H1 (cell line): Measurements from ENCODE around the gene TTBK2. TPM values are rescaled to one million over a fixed set of nuclear protein-coding genes. Genes with fewer than 3 reads are reported as not detected.

Experiments
- CTCF ChIA-PET: fragments of 300-600 bp; sonication (Branson Sonifier 250); formaldehyde crosslinking; loops from one replicate; lab custom pipeline; 2021; ENCODE audit not compliant: partially characterized antibody; lab: Charles Lee
- POLR2A ChIA-PET: fragments of 300-600 bp; sonication (Branson Sonifier 250); formaldehyde crosslinking; loops from one replicate; lab custom pipeline; 2021; ENCODE audit warnings: inconsistent platforms; ENCODE audit not compliant: partially characterized antibody; lab: Charles Lee
- DNase-seq, 2 experiments: peaks; one replicate each; pipeline versions ENCODE4 v3.0.0 to v3.0.0-alpha.2; 2010 to 2022; ENCODE audit warnings: low spot score in 2 of 2, low read depth in 1 of 2, mixed read lengths in 1 of 2
- FAIRE-seq: peaks from 2 replicates; lab custom pipeline; 2011; peaks lifted over from hg19 to GRCh38; lab: Jason Lieb, UNC
- H2AFZ ChIP-seq: 2 replicates; pipeline ENCODE4 v1.8.1; 2012; ENCODE audit warnings: low read length, inconsistent platforms
- H2AK5ac ChIP-seq: 2 replicates; pipeline ENCODE4 v1.6.1; 2013; ENCODE audit warnings: low read depth, low read length
- H2BK120ac ChIP-seq: replicated peaks from 2 replicates; pipeline ENCODE3; 2013; ENCODE audit warnings: low read depth, low read length, inconsistent platforms
- H2BK12ac ChIP-seq: 2 replicates; pipeline ENCODE4 v1.6.1; 2013; ENCODE audit warnings: low read depth, low read length
- H2BK15ac ChIP-seq: 2 replicates; pipeline ENCODE4 v1.6.1; 2013; ENCODE audit warnings: low read length
- H2BK20ac ChIP-seq: 2 replicates; pipeline ENCODE4 v1.6.1; 2013; ENCODE audit warnings: low read length
- H2BK5ac ChIP-seq: 2 replicates; pipeline ENCODE4 v1.6.1; 2013; ENCODE audit warnings: low read depth, low read length
- H3K14ac ChIP-seq: 2 replicates; pipeline ENCODE4 v1.6.1; 2013; ENCODE audit warnings: inconsistent platforms; ENCODE audit not compliant: insufficient read length
- H3K18ac ChIP-seq: 2 replicates; pipeline ENCODE4 v1.6.1; 2013; ENCODE audit warnings: low read length; ENCODE audit errors: extremely low read depth
- H3K23ac ChIP-seq: 2 replicates; pipeline ENCODE4 v1.6.1; 2013; ENCODE audit warnings: inconsistent platforms; ENCODE audit not compliant: insufficient read length
- H3K23me2 ChIP-seq: 2 replicates; pipeline ENCODE4 v1.6.1; 2013; ENCODE audit warnings: low read depth, low read length
- H3K27ac ChIP-seq: 2 replicates; pipeline ENCODE4 v1.6.1; 2011; ENCODE audit warnings: low read depth, low read length, inconsistent platforms
- H3K27me3 ChIP-seq, 4 experiments: replicated peaks in 1 of 4; 1 replicate in 1 of 4; 2 replicates in 3 of 4; pipeline versions ENCODE4 v1.6.1 to v1.8.1; 2011 to 2013; ENCODE audit warnings: low read length in 3 of 4, mild to moderate bottlenecking in 3 of 4, inconsistent platforms in 2 of 4, mixed read lengths in 2 of 4, moderate library complexity in 1 of 4; ENCODE audit not compliant: control insufficient read depth in 3 of 4, insufficient read depth in 3 of 4; ENCODE audit errors: extremely low read depth in 1 of 4
- H3K36me3 ChIP-seq, 4 experiments: 2 replicates each; pipeline versions ENCODE4 v1.6.1 to v1.8.1; 2011 to 2013; ENCODE audit warnings: mild to moderate bottlenecking in 4 of 4, low read length in 3 of 4, moderate library complexity in 2 of 4, control low read depth in 1 of 4, inconsistent platforms in 1 of 4; ENCODE audit not compliant: insufficient read depth in 4 of 4, control insufficient read depth in 2 of 4
- H3K4ac ChIP-seq: replicated peaks from 2 replicates; pipeline ENCODE3; 2013; ENCODE audit warnings: low read length, low read depth, mixed read lengths, inconsistent platforms; ENCODE audit not compliant: insufficient read length
- H3K4me1 ChIP-seq, 4 experiments: replicated peaks in 1 of 4; 1 replicate in 1 of 4; 2 replicates in 3 of 4; pipeline versions ENCODE4 v1.6.1 to v1.8.1; 2011 to 2013; ENCODE audit warnings: low read length in 3 of 4, inconsistent platforms in 2 of 4, mixed read lengths in 1 of 4; ENCODE audit not compliant: insufficient read depth in 4 of 4, control insufficient read depth in 3 of 4
- H3K4me2 ChIP-seq, 2 experiments: 2 replicates each; pipeline versions ENCODE4 v1.6.1 to v1.8.1; 2011 to 2013; ENCODE audit warnings: low read depth in 2 of 2, low read length in 2 of 2, control low read depth in 1 of 2, inconsistent platforms in 1 of 2, mild to moderate bottlenecking in 1 of 2; ENCODE audit not compliant: insufficient read depth in 1 of 2
- H3K4me3 ChIP-seq, 4 experiments: fragments of 200-600, 300-600 bp in 1 of 4; sonication (generic), shearing (Covaris generic), sonication (Bioruptor Twin) in 1 of 4; 2 replicates each; pipeline versions ENCODE4 v1.5.1 to v1.8.1; 2011 to 2016; ENCODE audit warnings: low read length in 4 of 4, low read depth in 3 of 4, control low read depth in 2 of 4, inconsistent platforms in 2 of 4, mild to moderate bottlenecking in 2 of 4, mixed read lengths in 1 of 4, moderate library complexity in 1 of 4; ENCODE audit not compliant: insufficient read depth in 2 of 4; ENCODE audit errors: extremely low read depth in 1 of 4
- H3K56ac ChIP-seq: replicated peaks from 2 replicates; pipeline ENCODE3; 2013; ENCODE audit warnings: low read depth, mild to moderate bottlenecking, mixed read lengths, low read length, inconsistent platforms; ENCODE audit not compliant: insufficient read length
- H3K79me1 ChIP-seq: 2 replicates; pipeline ENCODE4 v1.6.1; 2013; ENCODE audit warnings: low read depth, low read length, control low read depth
- H3K79me2 ChIP-seq, 2 experiments: 2 replicates each; pipeline versions ENCODE4 v1.6.1 to v1.8.1; 2012 to 2013; ENCODE audit warnings: low read length in 2 of 2, mild to moderate bottlenecking in 2 of 2, inconsistent platforms in 1 of 2; ENCODE audit not compliant: insufficient read depth in 2 of 2, control insufficient read depth in 1 of 2
- H3K9ac ChIP-seq, 4 experiments: replicated peaks in 1 of 4; 1 replicate in 1 of 4; 2 replicates in 3 of 4; pipeline versions ENCODE4 v1.6.1 to v1.8.1; 2011 to 2013; ENCODE audit warnings: low read depth in 3 of 4, low read length in 3 of 4, control low read depth in 2 of 4, mild to moderate bottlenecking in 2 of 4, moderate library complexity in 2 of 4, inconsistent platforms in 1 of 4; ENCODE audit errors: extremely low read depth in 1 of 4
- H3K9me3 ChIP-seq, 2 experiments: 2 replicates each; pipeline versions ENCODE4 v1.6.1 to v1.8.1; 2012 to 2013; ENCODE audit warnings: mild to moderate bottlenecking in 2 of 2, moderate library complexity in 2 of 2, control low read depth in 1 of 2, inconsistent platforms in 1 of 2, low read depth in 1 of 2, low read length in 1 of 2, mixed read lengths in 1 of 2; ENCODE audit not compliant: insufficient read depth in 2 of 2
- H4K20me1 ChIP-seq, 2 experiments: replicated peaks in 1 of 2; 2 replicates each; pipeline versions ENCODE3 to v1.8.1; 2011 to 2013; ENCODE audit warnings: inconsistent platforms in 2 of 2, low read length in 2 of 2, mild to moderate bottlenecking in 1 of 2; ENCODE audit not compliant: insufficient read depth in 2 of 2, control insufficient read depth in 1 of 2
- H4K5ac ChIP-seq: 2 replicates; pipeline ENCODE4 v1.6.1; 2013; ENCODE audit warnings: low read length, low read depth, mixed read lengths, inconsistent platforms; ENCODE audit not compliant: insufficient read length
- H4K8ac ChIP-seq: 2 replicates; pipeline ENCODE4 v1.8.0; 2013; ENCODE audit warnings: mild to moderate bottlenecking, moderate library complexity, low read length, inconsistent platforms; ENCODE audit not compliant: insufficient read depth; ENCODE audit errors: extremely low read depth
- H4K91ac ChIP-seq: replicated peaks from 2 replicates; pipeline ENCODE3; 2013; ENCODE audit warnings: low read length, mixed read lengths, inconsistent platforms; ENCODE audit not compliant: insufficient read length
- CBX5 ChIP-seq: fragments of 300-800, 300-1000 bp; sonication (generic); IDR thresholded peaks from 2 replicates; pipeline ENCODE4 v1.7.1; 2016; ENCODE audit warnings: antibody characterized with exemption, low read length, low read depth
- CTCF ChIP-seq, 3 experiments: IDR thresholded peaks; 1 replicate in 2 of 3; 2 replicates in 1 of 3; pipeline versions ENCODE4 v1.5.1 to v1.6.1; 2011; ENCODE audit warnings: low read length in 3 of 3, mild to moderate bottlenecking in 3 of 3, inconsistent platforms in 2 of 3, low read depth in 1 of 3, moderate library complexity in 1 of 3; ENCODE audit not compliant: insufficient read depth in 1 of 3; ENCODE audit errors: control extremely low read depth in 1 of 3
- KDM5A ChIP-seq: fragments of 200-600 bp; IDR thresholded peaks from 2 replicates; pipeline ENCODE4 v1.7.1; 2012; ENCODE audit warnings: mild to moderate bottlenecking, low read length, inconsistent platforms, mixed read lengths
- MAX ChIP-seq: IDR thresholded peaks from 2 replicates; pipeline ENCODE4 v1.6.1; 2012; ENCODE audit warnings: inconsistent platforms
- RBBP5 ChIP-seq: IDR thresholded peaks from 2 replicates; pipeline ENCODE4 v1.7.1; 2012; ENCODE audit warnings: low read depth, mild to moderate bottlenecking, inconsistent platforms, low read length, moderate library complexity, borderline replicate concordance
- RXRA ChIP-seq: IDR thresholded peaks from 2 replicates; pipeline ENCODE4 v1.6.1; 2011; ENCODE audit warnings: low read depth, mild to moderate bottlenecking, low read length, moderate library complexity; ENCODE audit not compliant: insufficient read depth
- SP4 ChIP-seq: IDR thresholded peaks from 2 replicates; pipeline ENCODE4 v1.6.1; 2012; ENCODE audit warnings: low read length, inconsistent platforms
- WGBS, 2 experiments: shearing (Covaris generic) in 1 of 2; methylation state at CpG; one replicate each; pipeline versions ENCODE4 v1.1.6 to v1.1.7; 2013 to 2015; ENCODE audit warnings: low lambda C conversion rate in 2 of 2, mixed read lengths in 2 of 2, inconsistent platforms in 1 of 2, low coverage in 1 of 2, missing lambda C conversion rate in 1 of 2; ENCODE audit not compliant: insufficient replicate concordance in 2 of 2, insufficient coverage in 1 of 2, insufficient read length in 1 of 2; ENCODE audit errors: extremely low coverage in 1 of 2, missing lambda C conversion rate in 1 of 2; 5-methylcytosine and 5-hydroxymethylcytosine counted together
- polyA plus RNA-seq, 7 experiments: library from polyadenylated mRNA; depleted of rRNA in 3 of 7; stranded (reverse) in 5 of 7; unstranded in 2 of 7; fragments of >200 nt in 5 of 7; fragments of 200-250 nt in 2 of 7; gene quantifications; 1 replicate in 5 of 7; 2 replicates in 1 of 7; 4 replicates in 1 of 7; pipeline versions ENCODE4 v1.2.1 to v1.2.3, GENCODE V29; 2011 to 2013; ENCODE audit warnings: missing spikeins in 2 of 7, mixed read lengths in 2 of 7
- total RNA-seq: library from RNA; stranded (reverse); fragmentation: NEBNext Ultra II Directional; extraction: Animal tissue kit (Norgen Biotek cat#: 25700); gene quantifications from 2 replicates; pipeline ENCODE4 v1.2.1, GENCODE V29; 2021

Gene TTBK2
- total and polyA plus RNA-seq, 2 of the 8 experiments (the other 6 are each of a cell fraction or from before 2014, with no cell fraction given) = 2.7 to 18.2 TPM

GRCh38 chr15:42692997-42693396 is 227.6 kb downstream of the TTBK2 start:
- Histone ChIP-seq H3K14ac (no peak overlapping the region), H4K8ac (no peak overlapping the region)

More at GRCh38 chr15:42692997-42693396, 227.6 kb downstream of the TTBK2 start:
- H3K27me3 ChIP-seq = no peaks in the 10 kb centered on the region
- H3K56ac ChIP-seq = no peak overlapping the region
- DNase-seq = no peak
- ChIA-PET POLR2A (no interaction called here), CTCF (interaction anchor here (1.1 kb wide), 1 partner anchor 11 kb away, joined by 3 read pairs; no protein-coding TSS in a partner anchor)
- H4K91ac ChIP-seq = no peak overlapping the region
- no peaks in the 10 kb centered on the region for H3K79me2 ChIP-seq
- no peak overlapping the region for H2BK12ac ChIP-seq
- H3K4me1 ChIP-seq = no peaks in the 10 kb centered on the region
- peaks cover 0 to 12% (median under 1%) of the 10 kb centered on the region in 4 experiments; a peak in 3 of 8 replicates for H3K36me3 ChIP-seq
- no peaks in the 10 kb centered on the region for H3K79me1 ChIP-seq
- H2AK5ac ChIP-seq = no peak overlapping the region
- TF ChIP-seq RXRA (no peak), KDM5A (no peak), MAX (no peak), CTCF (IDR thresholded peaks at IDR 0.05; ENCODE audit: control extremely low read depth in 1 of 3, insufficient read depth in 1 of 3, low read depth in 1 of 3, low read length in 3 of 3) (no peak), SP4 (no peak), CBX5 (no peak), RBBP5 (no peak)
- H3K27ac ChIP-seq = no peak overlapping the region
- H2AFZ ChIP-seq = no peak overlapping the region
- no peak overlapping the region for H2BK20ac ChIP-seq
- no peak overlapping the region for H3K18ac ChIP-seq
- H4K5ac ChIP-seq = no peak overlapping the region
- no peak for FAIRE-seq
- H3K9me3 ChIP-seq = no peaks in the 10 kb centered on the region
- no peak overlapping the region for H2BK15ac ChIP-seq
- H3K9ac ChIP-seq = no peak overlapping the region
- no peak overlapping the region for H2BK5ac ChIP-seq
- WGBS, 2 experiments = 83% methylated on average over 4 of the region's 4 CpGs; no CpG with 5 or more reads in 1 of the 2 experiments
- no peak overlapping the region for H2BK120ac ChIP-seq
- no peaks in the 10 kb centered on the region for H3K23me2 ChIP-seq
- H3K4me2 ChIP-seq = no peak overlapping the region
- H3K4me3 ChIP-seq = no peak overlapping the region
- H4K20me1 ChIP-seq = peaks cover 1 to 2% of the 10 kb centered on the region in 2 experiments
- H3K23ac ChIP-seq = no peak overlapping the region
- H3K4ac ChIP-seq = no peak overlapping the region
